PC-9 (cell line): ENCODE data around the gene PYGB. TPM values are rescaled to one million over a fixed set of nuclear protein-coding genes. Genes with fewer than 3 reads are reported as not detected.

Experiments
- BruUV-seq: library from RNA; stranded (reverse); fragments of 400-500 nt; replicated peaks from 2 replicates; lab custom pipeline; 2021; lab: Mats Ljungman, UMichigan
- CTCF ChIA-PET: fragments of 300-600 bp; sonication (Branson Sonifier 250); formaldehyde crosslinking; loops from one replicate; lab custom pipeline; 2022; ENCODE audit warnings: antibody characterized with exemption; lab: Charles Lee
- POLR2A ChIA-PET: fragments of 300-600 bp; sonication (Branson Sonifier 250); formaldehyde crosslinking; loops from one replicate; lab custom pipeline; 2022; ENCODE audit warnings: antibody characterized with exemption; ENCODE audit not compliant: unreplicated experiment; lab: Charles Lee
- DNase-seq, 2 experiments: peaks; one replicate each; pipeline versions ENCODE4 v3.0.0 to v3.0.0-alpha.2; 2015 to 2022; ENCODE audit warnings: mixed read lengths in 1 of 2
- H2AFZ ChIP-seq: fragments of 200-600 bp; sonication (generic); 2 replicates; pipeline ENCODE4 v1.8.1; 2017; ENCODE audit warnings: antibody characterized with exemption
- H3F3A ChIP-seq: fragments of 200-600 bp; sonication (generic); 2 replicates; pipeline ENCODE4 v1.8.1; 2017; ENCODE audit warnings: antibody characterized with exemption, mild to moderate bottlenecking, low read depth; ENCODE audit not compliant: insufficient read depth
- H3K27ac ChIP-seq: fragments of 200-600 bp; sonication (generic); 2 replicates; pipeline ENCODE4 v1.6.1; 2016; ENCODE audit warnings: mixed run types
- H3K27me3 ChIP-seq: fragments of 200-600 bp; sonication (generic); 2 replicates; pipeline ENCODE4 v1.6.1; 2016; ENCODE audit warnings: low read depth, mixed run types; ENCODE audit not compliant: insufficient read depth
- H3K36me3 ChIP-seq: fragments of 200-600 bp; sonication (generic); 2 replicates; pipeline ENCODE4 v1.6.1; 2016; ENCODE audit warnings: low read depth, mixed run types
- H3K4me1 ChIP-seq: fragments of 200-600 bp; sonication (generic); replicated peaks from 2 replicates; pipeline ENCODE4 v1.6.1; 2016; ENCODE audit warnings: mixed run types; ENCODE audit not compliant: insufficient read depth
- H3K4me2 ChIP-seq: fragments of 200-600 bp; sonication (generic); 2 replicates; pipeline ENCODE4 v1.6.1; 2017; ENCODE audit warnings: mixed run types
- H3K4me3 ChIP-seq: fragments of 200-600 bp; sonication (generic); 2 replicates; pipeline ENCODE4 v1.6.1; 2016; ENCODE audit warnings: mixed run types
- H3K79me2 ChIP-seq: fragments of 200-600 bp; sonication (generic); 2 replicates; pipeline ENCODE4 v1.6.1; 2017; ENCODE audit warnings: low read depth, mixed run types
- H3K9me2 ChIP-seq: fragments of 200-600 bp; sonication (generic); 2 replicates; pipeline ENCODE4 v1.8.1; 2017; ENCODE audit warnings: mild to moderate bottlenecking; ENCODE audit not compliant: insufficient read depth
- H3K9me3 ChIP-seq: fragments of 200-600 bp; sonication (generic); 2 replicates; pipeline ENCODE4 v1.8.1; 2016; ENCODE audit warnings: low read depth; ENCODE audit not compliant: insufficient read depth
- H4K20me1 ChIP-seq: fragments of 200-600 bp; sonication (generic); 2 replicates; pipeline ENCODE4 v1.8.1; 2017; ENCODE audit not compliant: insufficient read depth
- CTCF ChIP-seq: fragments of 200-600 bp; sonication (generic); conservative IDR thresholded peaks from 2 replicates; pipeline ENCODE4 v1.6.1; 2017; ENCODE audit warnings: mixed run types, antibody characterized with exemption, mild to moderate bottlenecking, moderate library complexity
- EZH2 ChIP-seq: fragments of 200-600 bp; sonication (generic); IDR thresholded peaks from 2 replicates; pipeline ENCODE4 v1.8.0; 2017; ENCODE audit warnings: antibody characterized with exemption, low read depth
- intact Hi-C: fragments of 100-400 bp; cut with micrococcal nuclease; formaldehyde crosslinking; loops from one replicate; pipeline ENCODE4 v1.10.0; 2022; ENCODE audit not compliant: unreplicated experiment
- total RNA-seq: library from RNA; stranded (reverse); gene quantifications from 2 replicates; pipeline ENCODE4 v1.2.3, GENCODE V29; 2021

PYGB gene
- total RNA-seq, 1 experiment from 2014 or later: 133 TPM

GRCh38 chr20:25288291-25289181 lies 40.7 kb downstream of the PYGB start:
- ChIA-PET POLR2A (no interaction called here), CTCF (no interaction called here)
- Histone ChIP-seq H3K4me3 (no peak overlapping the region), H3K79me2 (no peaks in the 10 kb centered on the region), H3K4me2 (no peak overlapping the region), H3K4me1 (no peaks in the 10 kb centered on the region), H3K9me3 (no peaks in the 10 kb centered on the region), H4K20me1 (peaks cover 16% of the 10 kb centered on the region; the same call in 1 of the 2 replicates), H3K27me3 (no peaks in the 10 kb centered on the region), H3K27ac (no peak overlapping the region), H2AFZ (no peak overlapping the region), H3K9me2 (no peaks in the 10 kb centered on the region), H3F3A (peaks cover 11% of the 10 kb centered on the region; the same call in 1 of the 2 replicates), H3K36me3 (peaks cover 12% of the 10 kb centered on the region)
- BruUV-seq: no TSS peak
- no peak for TF ChIP-seq CTCF
- no peak for TF ChIP-seq EZH2
- intact Hi-C loops: no loop called here
- DNase-seq: peak in 1 of 2 experiments; percentile 34

GRCh38 chr20:25289886-25290597 lies 42.2 kb downstream of the PYGB start:
- POLR2A ChIA-PET: no interaction called here
- TF ChIP-seq CTCF: no peak
- no peak for TF ChIP-seq EZH2

GRCh38 chr20:25290646-25291431 lies 43.0 kb downstream of the PYGB start:
- no peak overlapping the region for H3K4me2 ChIP-seq
- H3K27ac ChIP-seq: no peak overlapping the region
- H3K9me3 ChIP-seq: no peaks in the 10 kb centered on the region
- TF ChIP-seq EZH2 (no peak), CTCF (no peak)
- DNase-seq: no peak
- H3K79me2 ChIP-seq: no peaks in the 10 kb centered on the region
- H4K20me1 ChIP-seq: peaks cover 8% of the 10 kb centered on the region; the same call in 1 of the 2 replicates
- BruUV-seq: no TSS peak
- peaks cover 23% of the 10 kb centered on the region; the same call in 1 of the 2 replicates for H3F3A ChIP-seq
- no peak overlapping the region for H2AFZ ChIP-seq
- H3K9me2 ChIP-seq: no peaks in the 10 kb centered on the region
- intact Hi-C loops: loop anchor here (10.0 kb wide), 1 partner anchor 116 kb away; no protein-coding TSS in a partner anchor
- CTCF ChIA-PET: no interaction called here
- H3K4me3 ChIP-seq: no peak overlapping the region
- POLR2A ChIA-PET: no interaction called here
- no peaks in the 10 kb centered on the region for H3K27me3 ChIP-seq
- peaks cover 10% of the 10 kb centered on the region for H3K36me3 ChIP-seq
- H3K4me1 ChIP-seq: no peaks in the 10 kb centered on the region

More at GRCh38 chr20:25289886-25290597, 42.2 kb downstream of the PYGB start:
- H3F3A ChIP-seq: peaks cover 15% of the 10 kb centered on the region; the same call in 1 of the 2 replicates
- H3K4me3 ChIP-seq: no peak overlapping the region
- H4K20me1 ChIP-seq: peaks cover 14% of the 10 kb centered on the region; the same call in 1 of the 2 replicates
- peaks cover 14% of the 10 kb centered on the region for H3K36me3 ChIP-seq
- intact Hi-C loops: loop anchor here (10.0 kb wide), 1 partner anchor 115 kb away; no protein-coding TSS in a partner anchor
- no peaks in the 10 kb centered on the region for H3K27me3 ChIP-seq
- H3K79me2 ChIP-seq: no peaks in the 10 kb centered on the region
- CTCF ChIA-PET: no interaction called here
- no peak overlapping the region for H3K4me2 ChIP-seq
- no peaks in the 10 kb centered on the region for H3K9me2 ChIP-seq
- H2AFZ ChIP-seq: no peak overlapping the region
- H3K9me3 ChIP-seq: no peaks in the 10 kb centered on the region
- no TSS peak for BruUV-seq
- H3K27ac ChIP-seq: no peak overlapping the region
- peak in 1 of 2 experiments; percentile 30 for DNase-seq
- H3K4me1 ChIP-seq: no peaks in the 10 kb centered on the region
